Measurements from ENCODE around the gene ARMCX6.
"Not testable (repeated sequence)": the region's sequence is repeated elsewhere in the genome, so short reads cannot be mapped to it uniquely, and the experiment has no call there.

The ARMCX6 gene

DNA sequence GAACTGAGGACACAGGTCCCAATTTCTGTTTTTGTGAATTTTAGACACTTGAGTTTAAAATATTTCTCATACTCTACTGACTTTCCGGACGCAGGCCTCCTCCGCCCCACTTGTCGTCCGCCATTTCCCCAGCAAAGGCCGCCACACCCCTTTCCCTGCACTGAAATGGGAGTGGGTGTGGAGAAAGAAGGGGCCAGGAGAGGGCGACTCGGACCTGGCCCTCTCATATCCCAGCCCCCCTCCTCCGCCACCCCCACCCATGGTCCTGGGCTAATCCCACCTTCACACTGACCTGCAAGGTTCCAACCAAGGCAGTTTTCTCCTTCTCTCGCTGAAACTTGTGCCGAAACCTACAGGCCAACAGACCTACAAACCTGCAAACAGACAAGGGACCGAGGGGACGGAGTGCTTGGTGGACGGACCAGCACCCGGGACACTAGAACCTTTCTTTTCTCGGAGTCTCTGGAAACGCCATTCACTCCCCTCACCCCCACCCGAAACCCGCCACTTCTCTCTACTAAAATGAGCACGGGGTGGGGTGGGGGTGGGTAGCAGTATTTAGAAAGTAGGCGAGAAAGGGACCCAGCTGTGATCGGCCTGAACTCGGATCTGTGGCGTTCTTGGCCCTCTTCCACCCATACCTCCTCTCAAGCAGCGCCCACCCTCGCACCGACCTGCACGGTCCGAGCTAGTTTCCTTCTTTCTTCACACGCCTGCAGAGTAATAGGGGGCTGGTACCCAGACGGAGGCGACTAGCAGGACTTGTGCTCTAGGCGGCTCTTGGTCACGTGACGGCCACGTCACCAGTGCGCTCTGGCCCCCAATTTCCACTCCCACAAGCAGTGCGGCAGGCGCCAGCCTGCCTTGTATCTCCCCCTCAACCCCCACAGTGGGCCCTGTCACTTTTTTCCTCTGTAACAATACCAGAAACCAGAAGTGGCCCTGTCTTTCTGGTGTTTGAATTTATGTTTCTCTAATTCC lies at the start of gene ARMCX6:
Gene ARMCX6 (minus strand): TSS at position 790 of the 981 bp plus-strand sequence. CDS start 1,380 bp downstream, outside the sequence.
- peak; percentile 38 for DNase-seq (ENCODE audit: low read depth)

DNA sequence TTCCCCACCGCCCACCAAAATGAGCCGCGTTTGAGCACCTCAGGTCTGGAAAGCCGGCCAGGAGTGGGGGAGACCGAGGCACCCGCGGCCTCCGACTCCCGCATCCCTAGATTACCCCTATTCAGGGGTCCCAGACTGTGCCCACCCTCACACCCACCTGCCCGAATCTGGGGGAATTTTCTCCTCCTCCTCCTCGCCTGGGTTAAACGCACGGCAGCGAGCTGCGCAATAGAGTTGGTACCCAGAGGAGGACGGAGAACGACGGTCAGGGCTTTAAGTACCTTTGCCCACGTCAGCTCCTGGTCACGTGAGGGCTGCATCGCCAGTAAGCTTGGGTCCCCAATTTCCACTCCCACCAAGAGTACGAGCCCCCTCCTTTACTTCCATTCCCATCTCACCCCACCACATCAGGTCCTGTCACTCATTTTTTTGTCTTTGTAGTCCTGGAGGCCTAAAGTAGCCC lies 41.8 kb upstream of the ARMCX6 start, which contains the start of gene ARMCX2:
Gene ARMCX2 (minus strand): TSS at position 250 of the 463 bp plus-strand sequence. CDS start 2,262 bp downstream, outside the sequence.
- DNase-seq (ENCODE audit: low read depth) = peak; percentile 38

GRCh38 chrX:101658661-101659491 lies 41.1 kb upstream of the ARMCX6 start:
- no peak for DNase-seq (ENCODE audit: low read depth)

DNA sequence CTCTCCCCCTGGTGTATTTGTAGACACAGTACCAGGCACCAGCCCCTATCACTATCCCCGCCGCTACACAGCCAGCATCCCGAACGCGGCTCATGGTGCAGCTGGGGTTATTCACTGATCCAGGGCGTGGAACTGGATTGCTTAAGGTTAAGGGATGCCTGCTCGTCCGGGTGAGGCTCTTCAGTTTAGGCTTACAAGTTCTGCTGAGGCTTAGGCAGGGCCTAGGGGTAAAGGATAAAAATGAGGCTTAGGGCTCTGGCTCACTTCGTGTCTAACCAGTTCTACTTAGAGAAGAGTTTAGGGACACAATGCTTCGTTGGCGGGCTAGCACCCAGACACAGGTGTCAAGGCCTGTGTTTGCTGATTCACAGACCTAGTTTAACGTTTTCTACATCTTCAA lies 39.7 kb upstream of the ARMCX6 start:
- no peak for DNase-seq (ENCODE audit: low read depth)

GRCh38 chrX:101656817-101657216 lies 39.0 kb upstream of the ARMCX6 start:
- no peak for DNase-seq (ENCODE audit: low read depth)

DNA sequence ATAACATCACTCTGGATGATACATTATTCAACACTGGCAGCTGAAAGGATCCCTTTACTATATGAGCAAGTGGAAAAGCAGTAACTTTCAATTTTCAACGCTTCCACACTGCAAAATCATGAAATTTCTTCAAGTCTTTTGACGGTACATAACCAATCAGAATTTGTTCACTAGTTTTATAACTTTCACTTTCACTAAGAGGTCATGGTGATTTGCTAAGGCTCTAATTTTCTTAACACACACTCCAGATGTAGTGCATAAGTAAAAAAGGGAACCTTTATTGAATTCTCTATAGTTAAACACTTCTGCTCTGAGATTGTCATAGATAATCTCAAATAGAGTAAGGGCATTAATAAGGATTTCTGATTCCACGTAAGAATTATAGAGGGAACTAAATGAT lies 37.7 kb upstream of the ARMCX6 start:
- no peak for DNase-seq (ENCODE audit: low read depth)

DNA sequence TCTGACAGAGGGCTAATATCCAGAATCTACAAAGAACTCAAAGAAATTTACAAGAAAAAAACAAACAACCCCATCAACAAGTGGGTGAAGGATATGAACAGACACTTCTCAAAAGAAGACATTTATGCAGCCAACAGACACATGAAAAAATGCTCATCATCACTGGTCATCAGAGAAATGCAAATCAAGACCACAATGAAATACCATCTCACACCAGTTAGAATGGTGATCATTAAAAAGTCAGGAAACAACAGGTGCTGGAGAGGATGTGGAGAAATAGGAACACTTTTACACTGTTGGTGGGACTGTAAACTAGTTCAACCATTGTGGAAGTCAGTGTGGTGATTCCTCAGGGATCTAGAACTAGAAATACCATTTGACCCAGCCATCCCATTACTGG lies 29.9 kb upstream of the ARMCX6 start:
- DNase-seq (ENCODE audit: low read depth) = not testable (repeated sequence)

- DNase-seq (ENCODE audit: low read depth) = no peak
These were observed 24.3 kb upstream of the ARMCX6 start for GRCh38 chrX:101642093-101642492.

DNA sequence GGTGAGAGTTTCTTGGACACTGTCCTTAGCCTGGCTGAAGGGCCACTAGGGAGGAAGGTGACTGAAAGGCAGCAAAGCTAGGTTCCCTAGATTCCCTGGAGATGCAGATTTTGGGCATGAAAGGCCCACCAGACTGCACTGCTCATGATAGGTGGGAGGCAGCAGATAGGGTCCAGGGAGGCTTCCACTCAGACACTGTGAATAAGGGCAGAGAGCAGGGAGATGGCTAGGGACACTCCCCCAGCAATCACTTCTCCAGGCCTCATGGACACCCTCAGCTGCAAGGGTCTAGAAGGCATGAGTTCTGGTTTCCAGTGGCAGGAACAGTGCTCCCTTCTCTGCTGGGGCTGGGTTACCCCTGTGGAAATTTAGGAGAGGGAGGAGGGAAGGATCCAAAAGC lies 21.8 kb upstream of the ARMCX6 start:
- no peak for DNase-seq (ENCODE audit: low read depth)

GRCh38 chrX:101619364-101619763 lies 1.6 kb upstream of the ARMCX6 start:
- no peak for DNase-seq (ENCODE audit: low read depth)

DNA sequence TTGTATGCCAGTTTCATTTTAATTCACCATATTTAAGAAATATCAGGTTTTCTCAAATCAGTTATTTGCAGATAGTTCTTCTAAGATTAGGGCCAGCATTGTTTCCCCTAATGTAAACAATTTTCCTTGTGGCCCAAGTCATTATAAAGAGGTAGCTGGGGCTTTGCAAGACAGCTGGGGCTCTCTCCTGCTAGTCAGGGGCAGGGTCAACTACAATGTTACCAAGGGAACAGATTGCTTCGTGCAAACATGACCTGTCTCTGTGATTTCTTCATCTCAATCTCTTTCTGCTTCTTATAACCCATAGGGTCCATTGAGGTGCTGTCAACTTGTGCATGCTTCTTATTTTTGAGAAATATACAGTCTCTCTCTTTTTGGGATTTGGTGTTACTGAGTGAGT lies 12.1 kb downstream of the ARMCX6 start:
- no peak for DNase-seq (ENCODE audit: low read depth)

DNA sequence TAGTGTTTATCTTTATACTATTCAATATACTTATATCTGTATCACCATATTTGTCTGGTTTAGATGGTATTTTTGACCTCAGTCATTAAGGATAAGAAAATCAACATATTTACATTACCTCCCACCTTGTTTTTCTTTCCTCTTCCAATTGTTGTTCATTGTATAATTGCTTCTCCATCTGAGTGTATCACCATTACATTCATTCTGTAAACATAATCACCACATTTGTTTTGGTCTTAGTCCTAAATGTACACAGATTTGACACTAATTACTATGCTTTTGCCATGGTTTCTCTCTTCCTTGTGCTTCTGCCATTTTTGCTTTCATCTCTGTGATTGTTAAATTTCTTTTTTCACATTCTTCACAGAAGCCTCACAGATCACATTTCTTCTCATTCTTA lies 12.7 kb downstream of the ARMCX6 start:
- DNase-seq (ENCODE audit: low read depth) = no peak

DNA sequence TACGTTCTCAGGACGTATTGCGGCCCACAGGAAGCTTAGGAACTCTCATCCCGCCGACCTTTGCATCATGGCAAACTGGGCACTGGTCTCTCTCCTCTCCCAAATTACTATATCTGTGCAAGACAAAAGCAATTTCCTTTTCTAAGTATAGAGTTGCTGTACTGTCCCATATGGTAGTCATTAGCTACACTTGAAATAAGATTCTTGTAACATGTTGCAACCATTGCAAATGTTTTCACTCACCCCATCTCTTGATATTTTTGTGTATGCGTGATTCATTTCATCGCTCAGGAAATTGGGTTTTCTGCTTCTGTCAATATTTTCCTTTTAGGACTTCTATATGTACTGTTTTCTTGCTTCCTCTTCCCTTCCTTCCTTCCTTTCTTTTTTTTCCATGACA lies 15.7 kb downstream of the ARMCX6 start:
- DNase-seq (ENCODE audit: low read depth) = peak; percentile 52

DNA sequence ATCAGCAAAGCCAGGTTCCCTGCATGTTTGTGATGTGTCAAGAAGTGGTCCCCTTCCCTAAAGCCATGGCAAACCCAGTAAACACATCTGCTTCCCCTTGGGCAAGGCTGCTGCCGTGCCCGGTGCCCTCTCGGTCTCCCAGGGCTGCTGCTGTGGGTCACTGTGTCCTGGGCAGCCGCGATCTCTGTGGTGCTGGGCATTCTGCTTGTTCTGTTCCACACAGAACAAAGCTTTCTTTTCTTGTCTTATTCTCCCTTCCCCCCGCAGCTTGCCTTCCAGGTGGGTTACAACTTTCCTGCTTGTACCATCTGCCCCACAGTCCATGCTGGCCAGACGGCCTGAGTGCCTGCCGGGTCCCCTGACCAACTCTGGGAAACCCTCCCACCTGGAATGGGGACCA lies 18.2 kb downstream of the ARMCX6 start:
- not testable (repeated sequence) for DNase-seq (ENCODE audit: low read depth)

DNA sequence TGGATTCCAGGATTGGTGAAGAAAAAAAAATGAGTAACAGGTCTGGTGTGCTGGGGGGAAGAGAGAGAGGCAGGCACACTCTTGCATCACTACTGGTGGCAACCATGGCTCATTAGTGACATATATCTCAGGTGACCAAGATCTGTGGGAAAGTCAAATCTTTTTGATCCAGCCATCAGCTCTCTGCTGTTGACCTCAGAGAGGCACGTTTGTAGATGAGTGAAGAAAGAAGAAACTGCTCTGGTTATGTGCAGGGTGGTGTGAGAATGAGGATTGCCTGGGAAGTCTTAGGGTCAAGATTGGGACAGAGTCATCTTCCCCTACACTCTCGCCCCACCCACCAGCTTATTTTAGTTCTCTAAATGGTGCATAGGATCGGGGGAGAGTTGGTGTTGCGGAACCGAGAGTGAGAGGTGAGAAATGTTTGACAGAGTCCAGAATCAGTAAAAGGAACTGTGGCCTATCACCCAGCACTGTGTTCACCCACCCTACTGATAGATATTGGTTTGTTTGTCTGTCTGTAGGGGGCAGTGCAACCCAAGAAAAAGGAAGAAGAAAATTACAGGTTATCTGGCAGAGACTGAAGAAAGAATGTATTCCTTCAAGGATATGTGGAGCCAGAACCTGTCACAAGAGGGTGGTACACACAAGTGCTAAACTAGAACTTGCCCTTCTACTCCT lies 21.9 kb downstream of the ARMCX6 start:
- peak; percentile 40 for DNase-seq (ENCODE audit: low read depth)
